NCI-H774 (cell line): ENCODE measurements around the gene WASF1.
"Not testable (repeated sequence)": the region's sequence is repeated elsewhere in the genome, so short reads cannot be mapped to it uniquely, and the experiment has no call there.

ENCODE experiments used
- DNase-seq: peaks from one replicate; lab custom pipeline; 2025; lab: John Stamatoyannopoulos, UW

Gene WASF1

DNA sequence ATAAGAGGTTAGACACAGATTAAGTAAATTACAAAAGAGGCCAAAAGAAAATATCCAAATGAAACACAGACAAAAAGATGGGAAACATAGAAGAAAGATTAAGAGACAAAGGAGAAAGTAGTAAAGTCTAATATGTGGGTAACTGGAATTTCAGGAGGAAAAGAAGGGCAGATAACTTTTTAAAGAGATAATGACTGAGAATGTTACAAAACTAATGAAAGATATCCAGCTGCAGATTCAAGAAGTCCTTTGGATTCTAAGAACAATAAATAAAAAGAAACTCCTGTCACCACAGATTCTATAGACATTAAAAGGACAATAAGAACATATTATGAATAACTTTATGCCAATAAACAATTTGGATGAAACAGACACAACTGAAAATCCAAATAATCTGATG is 90.1 kb downstream of the WASF1 start:
- no peak for DNase-seq

DNA sequence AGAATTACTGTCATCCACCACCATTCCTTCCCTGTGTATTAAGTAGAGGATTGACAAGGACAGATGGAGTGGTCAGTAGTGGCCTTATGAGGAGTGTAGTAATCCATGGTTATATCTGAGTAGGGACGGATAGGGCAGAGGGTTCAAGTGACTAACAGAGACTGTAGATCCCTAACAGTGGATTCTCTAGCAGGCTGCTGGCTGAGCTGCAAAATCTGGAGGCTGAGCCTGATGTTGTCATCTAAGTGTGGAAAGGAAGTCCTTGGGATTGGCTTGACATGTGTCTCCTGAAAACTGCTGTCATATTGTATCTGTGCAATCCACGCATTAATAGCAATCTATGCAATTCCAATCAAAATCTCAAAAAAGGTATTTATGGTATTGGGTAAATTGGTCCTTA is 94.2 kb downstream of the WASF1 start:
- no peak for DNase-seq

DNA sequence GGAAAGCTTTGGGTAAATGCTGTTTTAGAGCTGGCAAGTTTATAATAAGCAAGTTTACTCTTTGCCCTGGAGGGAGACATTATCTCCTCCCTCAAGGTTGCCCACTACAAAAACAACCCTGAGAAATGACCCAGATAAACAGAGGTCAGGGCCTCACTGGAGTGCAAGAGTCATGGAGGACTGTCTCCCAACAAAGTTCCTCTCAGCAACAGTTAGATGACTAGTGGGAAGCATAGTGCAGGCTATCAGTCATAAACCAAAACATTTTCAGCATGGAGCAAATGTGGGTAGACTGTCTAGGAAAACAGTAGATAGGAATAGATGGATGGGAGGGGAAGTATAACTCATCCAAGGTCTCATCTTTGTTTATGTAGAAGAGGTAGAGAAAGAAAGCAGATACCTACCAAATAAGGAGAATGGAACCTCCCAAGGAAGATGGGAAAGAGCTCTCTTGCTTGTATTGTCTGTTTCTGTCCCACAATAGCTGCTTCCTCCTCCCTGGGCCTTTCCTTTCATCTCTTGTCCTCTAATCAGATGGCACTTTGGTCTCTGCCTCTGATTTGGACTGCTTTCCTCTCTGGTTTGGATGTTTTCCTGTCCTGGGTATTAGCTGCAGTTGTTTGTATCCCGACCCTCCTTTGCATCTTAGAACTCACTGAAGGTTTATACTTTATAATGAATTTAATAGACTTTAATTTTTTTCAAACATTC is 95.4 kb downstream of the WASF1 start:
- no peak for DNase-seq

DNA sequence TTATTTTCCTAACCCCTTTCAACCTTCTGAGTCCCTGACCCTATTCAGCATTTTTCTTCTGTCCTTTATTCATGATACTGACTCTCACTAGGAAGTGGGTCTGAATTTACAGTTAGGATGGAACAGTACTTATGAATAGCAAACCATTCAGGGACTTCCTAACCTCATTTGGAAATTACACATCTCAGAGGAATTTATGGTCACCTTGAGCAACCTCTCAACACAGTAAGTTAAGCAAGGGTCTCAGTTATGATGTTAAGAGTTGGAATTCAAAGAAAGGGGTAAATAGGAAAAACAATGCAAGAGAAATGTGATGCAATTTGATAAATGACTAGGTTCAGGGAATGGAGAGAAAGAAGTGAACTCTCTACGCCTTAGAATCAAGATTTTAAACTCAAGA is 104.1 kb downstream of the WASF1 start:
- no peak for DNase-seq

DNA sequence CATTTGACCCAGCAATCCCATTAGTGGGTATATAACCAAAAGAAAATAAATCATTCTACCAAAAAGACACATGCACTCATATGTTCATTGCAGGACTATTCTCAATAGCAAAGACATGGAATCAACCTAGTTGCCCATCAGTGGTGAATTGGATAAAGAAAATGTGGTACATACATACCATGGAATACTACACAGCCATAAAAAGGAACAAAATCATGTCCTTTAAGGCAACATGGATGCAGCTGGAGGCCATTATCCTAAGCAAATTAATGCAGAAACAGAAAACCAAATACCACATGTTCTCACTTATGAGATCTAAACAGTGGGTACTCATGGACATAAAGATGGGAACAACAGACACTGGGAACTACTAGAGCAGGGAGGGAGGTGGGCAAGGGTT is 106.0 kb downstream of the WASF1 start:
- not testable (repeated sequence) for DNase-seq

DNA sequence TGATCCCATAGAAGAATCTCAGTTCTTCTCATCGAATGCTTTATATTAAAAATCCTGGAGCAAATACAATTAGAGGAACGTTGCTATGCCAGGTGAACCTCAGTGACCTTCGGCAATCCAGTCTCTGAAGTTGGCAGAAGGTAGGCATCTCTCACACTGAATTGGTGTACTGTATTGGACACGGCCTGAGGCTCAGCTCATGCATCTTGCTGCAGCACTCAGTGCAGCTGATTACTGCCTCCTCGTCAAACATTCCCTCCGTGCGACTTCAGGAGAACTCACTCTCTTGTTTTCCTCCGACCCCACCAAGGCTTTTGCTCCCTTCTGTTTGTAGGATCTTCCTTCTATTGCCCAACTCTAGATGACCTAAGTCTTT is 110.9 kb downstream of the WASF1 start:
- no peak for DNase-seq

DNA sequence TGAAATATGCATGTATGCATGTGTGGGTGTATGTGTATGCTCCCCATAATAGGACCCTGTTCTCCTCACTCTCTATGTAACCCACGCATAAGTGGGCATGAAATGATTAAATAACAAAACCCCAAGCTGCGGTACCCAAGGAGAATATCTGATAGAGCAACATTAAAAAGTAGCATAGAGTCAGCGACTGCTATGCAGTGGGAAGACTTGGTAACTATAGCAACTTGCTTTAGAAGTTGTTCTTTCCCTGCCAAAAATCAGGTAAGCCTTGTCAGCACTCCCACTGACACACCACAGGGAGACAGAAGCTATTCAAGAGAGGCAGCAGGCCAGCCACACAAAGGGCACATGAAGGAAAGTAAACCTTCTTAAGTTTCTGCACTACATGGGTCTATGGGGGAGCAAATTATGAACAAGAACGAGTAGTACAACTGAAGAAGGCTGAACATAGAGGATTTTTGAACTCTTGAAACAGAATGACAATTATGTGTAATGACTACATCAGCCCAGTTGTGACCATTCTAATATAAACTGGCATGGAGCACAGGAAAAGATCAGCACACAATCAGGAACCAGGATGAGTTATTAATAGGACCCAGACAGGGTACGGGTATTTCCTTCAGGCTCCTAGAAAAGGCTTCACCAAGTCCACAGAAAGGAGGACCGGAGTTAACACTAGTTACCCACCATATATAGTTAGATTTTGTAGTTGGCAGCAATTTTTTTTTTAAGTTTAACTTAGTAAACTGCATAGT is 111.5 kb downstream of the WASF1 start:
- DNase-seq: no peak

DNA sequence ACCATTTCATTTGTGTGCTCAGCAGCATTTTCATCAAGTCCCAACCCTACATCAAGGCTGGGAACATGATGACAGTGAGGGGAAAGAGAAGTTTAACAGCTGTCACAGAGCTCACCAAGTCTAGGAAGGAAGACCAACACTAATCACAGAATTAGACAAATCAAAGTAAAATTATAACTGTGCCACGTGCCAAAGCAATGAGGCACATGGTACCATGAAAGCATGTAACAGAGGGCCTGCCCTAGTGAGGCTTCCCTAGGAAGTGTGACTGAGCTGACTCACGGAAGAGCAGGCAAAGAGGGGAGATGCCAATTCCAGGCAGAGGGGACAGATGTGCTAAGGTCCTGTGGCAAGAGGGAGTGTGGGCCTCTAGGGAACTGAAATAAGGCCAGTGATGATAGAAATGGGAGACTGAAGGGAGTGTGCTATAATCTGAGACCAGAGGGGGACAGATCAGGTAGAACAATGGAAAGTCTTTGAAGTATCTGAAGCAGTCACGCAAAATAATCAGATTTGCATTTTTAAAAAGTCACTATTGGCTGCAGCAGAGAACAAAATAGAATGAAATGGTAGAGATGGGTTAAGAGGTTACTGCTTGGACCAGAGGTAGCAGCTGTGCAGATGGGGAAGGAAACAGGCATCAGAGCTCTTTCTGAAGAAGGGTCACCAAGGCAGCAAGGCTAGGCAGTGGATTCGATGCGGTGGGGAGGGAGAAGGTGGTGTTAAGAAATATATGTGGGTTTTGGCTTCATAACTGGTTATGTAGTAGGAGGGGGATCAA is 114.5 kb downstream of the WASF1 start:
- no peak for DNase-seq

DNA sequence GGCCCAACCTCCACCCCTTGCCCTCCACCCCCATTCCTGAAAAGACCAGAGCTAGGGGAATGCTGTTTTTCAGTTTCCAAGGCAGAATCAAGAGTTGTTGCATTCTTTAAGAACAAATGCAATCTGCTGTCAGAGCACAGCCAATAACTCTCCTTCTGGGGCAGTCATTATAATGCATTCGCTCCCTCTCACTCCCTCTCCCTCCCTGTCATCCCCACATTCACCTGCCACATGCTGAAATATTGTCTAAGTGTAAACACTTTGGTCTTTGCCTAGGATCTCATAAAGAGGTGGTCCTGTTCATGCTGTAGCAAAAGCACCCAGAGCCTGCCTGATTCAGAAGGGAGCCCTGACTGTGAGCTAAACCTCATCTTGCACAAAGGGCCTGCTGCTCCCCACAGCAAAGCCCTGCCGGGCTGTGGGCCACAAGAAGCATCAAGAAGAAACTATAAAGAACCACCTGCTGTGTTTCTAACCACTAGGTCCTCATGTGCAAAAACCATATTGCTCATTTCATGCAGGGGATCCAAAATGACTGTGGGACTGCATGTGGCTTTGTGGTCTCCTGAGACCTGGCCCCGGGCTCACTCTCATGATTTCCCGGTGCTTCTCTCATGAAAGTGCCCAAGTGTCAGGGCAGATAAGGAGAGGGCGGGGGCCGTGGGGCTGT is 115.7 kb downstream of the WASF1 start:
- DNase-seq: no peak

DNA sequence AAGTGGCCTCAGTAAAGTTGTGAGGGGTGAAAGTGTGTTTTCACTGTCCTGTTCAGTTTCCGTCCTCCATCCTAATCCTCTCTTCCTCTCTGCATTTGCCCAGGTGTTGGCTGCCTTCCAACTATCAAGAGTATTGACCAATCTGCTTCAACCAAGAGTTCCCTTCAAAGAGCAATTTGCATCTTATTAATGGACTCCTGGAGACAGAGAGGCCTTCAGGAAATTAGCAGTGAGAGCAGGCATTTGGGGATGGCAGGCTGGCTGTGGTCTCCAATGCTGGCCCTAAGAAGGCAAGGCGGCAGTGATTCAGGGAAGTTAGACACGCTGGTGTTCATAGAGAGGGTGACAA is 124.1 kb downstream of the WASF1 start:
- peak; percentile 86 for DNase-seq

DNA sequence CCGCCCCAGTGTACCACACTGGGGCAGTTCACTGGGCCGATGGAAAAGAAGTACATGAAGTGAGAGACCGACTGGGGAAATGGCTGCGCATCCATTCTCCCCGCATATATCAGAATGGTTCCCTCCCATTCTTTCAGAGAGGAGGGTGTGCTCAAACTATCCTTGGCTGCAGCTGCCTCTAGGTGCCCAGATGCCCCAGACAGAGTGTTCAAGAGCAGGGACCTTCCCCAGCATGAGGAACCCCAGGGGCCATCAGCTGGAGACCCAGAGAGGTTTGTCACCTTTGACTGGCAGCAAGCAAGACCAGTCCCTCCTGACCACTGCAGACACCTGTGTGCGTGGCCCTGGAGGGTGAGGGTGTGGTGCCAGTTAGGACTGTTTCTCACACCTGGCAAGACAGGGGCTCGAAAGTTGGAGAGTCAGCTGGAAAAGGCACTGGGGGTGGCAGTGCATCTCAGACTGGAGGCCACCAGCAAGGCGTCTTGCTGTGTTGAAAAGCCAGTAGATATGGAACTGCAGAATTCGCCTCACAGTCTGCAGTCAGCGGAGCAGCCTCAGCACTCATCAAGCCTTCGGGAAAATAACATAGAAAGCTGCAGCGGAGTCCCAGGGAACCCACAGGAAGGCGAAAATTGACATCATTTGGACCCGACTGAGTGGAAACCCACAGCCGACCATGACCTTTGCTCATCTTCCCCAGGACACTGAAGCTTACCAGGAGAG is 124.6 kb downstream of the WASF1 start:
- no peak for DNase-seq

DNA sequence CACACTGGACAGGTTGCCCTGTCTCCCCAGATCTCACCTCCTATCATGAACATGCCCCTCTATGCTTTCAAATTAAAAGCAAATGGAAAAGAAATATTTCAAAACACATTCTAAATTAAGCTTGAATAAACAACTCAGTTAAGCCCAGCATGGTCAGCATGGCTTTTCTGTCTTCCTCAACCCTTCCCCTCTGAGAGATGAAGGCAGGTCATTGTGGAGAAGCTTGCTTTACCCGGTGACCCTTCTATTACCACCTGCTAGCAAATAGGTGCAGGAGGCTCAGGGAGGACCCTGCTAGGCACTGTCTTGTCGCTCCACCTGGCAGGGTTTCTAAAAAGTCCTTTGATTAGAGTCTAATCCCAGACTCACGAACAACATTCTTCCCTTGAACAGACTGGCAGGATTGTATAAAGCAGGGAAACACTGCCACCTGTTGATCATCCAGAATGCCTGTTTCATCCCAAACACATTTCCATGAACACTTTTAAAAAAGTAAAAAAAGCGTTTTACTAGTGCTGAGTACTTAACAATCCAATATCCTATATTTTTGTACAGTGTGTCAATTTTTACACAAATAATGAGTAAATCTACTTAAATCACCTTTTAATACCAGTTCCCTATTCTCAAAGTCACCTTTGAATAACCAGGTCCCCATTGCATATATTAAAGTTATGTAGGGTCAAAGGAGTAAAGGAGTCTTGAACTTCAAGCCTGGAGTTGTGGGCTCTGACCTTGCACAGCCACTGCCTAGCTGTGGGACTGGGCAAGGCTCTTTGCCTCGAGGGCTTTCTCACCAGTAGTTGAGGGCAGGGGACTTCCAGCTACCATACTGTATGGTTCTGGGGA is 125.9 kb downstream of the WASF1 start:
- DNase-seq: peak; percentile 64

DNA sequence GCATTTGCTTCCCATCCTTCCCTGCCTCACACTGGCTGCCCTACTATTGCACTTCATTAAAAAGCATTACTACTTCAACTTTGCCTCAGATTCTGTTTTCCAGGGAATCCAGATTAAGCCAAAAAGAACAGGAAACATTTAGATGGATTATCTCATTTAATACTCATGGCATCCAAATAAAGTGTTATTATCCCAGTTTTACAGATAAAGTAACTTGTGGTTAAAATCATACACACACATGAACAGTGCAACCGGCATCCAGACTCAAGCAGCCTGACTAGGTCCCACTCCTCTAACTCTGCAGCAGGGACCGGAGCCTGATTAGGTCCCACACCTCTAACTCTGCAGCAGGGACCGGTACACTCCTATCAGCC is 129.0 kb downstream of the WASF1 start:
- no peak for DNase-seq
